ENCODE results near the gene CFHR1.

- TF ChIP-seq GATA3 (IDR thresholded peaks at IDR 0.05; ENCODE audit: low read depth, low read length): no peak
- no peak for TF ChIP-seq GATA2 (IDR thresholded peaks at IDR 0.05; ENCODE audit: low read depth, low read length)
These were observed 44.9 kb upstream of the CFHR1 start, which contains the start of gene CFHR3 for GRCh38 chr1:196774603-196775002.
